HL-60/S4 treated with retinoic acid at 250 ng/mL for 4 days and 3 days (cell line): ENCODE results near the gene RPRD1B.

ENCODE experiments used
- in situ Hi-C: fragments of 300-500 bp; cut with MboI; formaldehyde crosslinking; loops from 2 replicates; pipeline ENCODE4 v1.7.0; 2022; ENCODE audit warnings: low sequenced_read_pairs

RPRD1B gene

DNA sequence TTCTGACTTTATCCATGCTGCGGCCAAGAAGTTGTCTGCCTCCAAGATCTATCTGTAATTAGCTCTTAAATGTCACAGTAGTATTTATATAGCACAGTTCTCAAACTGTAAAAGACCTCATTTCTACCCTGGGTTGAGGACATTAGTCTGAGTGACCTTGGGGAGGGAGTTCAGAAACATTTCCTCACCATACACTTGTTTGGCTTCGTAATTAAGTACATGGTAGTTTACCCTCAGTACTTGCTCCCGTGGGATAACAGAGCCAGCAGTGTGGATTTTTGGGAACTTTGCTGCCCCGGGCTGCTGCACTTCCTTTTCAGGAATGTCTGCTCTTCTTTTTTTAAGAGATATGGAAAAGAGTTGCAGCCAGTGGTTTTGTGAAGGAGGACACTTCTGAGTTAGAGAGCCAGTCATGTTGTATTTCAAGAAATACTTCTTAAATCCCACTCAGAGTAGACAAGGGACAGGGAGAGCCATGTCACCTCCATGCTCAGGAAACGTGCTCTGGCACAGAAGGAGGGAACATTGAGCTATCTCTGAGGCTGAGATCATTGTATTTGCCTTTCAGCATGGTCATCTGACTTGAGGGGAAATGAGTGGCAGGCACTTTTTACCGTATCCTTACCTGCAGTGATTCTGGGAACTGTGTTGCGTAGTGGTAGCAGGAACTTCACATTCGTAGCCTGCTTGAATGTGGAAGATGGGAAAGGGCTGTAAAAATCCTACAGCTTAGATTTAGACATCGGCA, 33.6 kb downstream of the RPRD1B start:
- in situ Hi-C loops: loop anchor here (5.0 to 25.0 kb wide), 2 partner anchors 145 to 345 kb away; no protein-coding TSS in a partner anchor

GRCh38 chr20:38067717-38068365, 34.3 kb downstream of the RPRD1B start:
- in situ Hi-C loops: loop anchor here (5.0 to 25.0 kb wide), 2 partner anchors 144 to 344 kb away; no protein-coding TSS in a partner anchor

DNA sequence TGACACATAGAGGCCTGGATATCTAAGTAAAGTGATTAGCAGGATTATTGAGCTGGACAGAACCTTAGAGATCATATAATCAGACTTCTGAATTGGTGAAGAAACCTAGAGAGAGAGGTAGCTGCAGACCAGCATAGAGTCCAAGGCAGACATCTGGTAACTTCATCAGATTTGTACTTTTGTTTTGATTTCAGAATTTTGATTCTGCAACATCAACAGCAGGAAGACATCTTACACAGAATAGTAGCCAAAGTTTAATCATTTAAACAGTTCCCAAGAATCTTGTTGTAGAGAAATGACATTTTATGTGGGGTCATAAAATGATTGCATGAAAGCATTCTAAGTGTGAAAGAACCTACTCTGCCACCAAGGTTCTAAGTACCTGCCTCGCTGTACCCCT, 39.4 kb downstream of the RPRD1B start:
- in situ Hi-C loops: loop anchor here (25.0 kb wide), 1 partner anchor 339 kb away; no protein-coding TSS in a partner anchor

- in situ Hi-C loops: loop anchor here (25.0 kb wide), 1 partner anchor 339 kb away; no protein-coding TSS in a partner anchor
These were observed 39.9 kb downstream of the RPRD1B start for GRCh38 chr20:38073307-38074071.

DNA sequence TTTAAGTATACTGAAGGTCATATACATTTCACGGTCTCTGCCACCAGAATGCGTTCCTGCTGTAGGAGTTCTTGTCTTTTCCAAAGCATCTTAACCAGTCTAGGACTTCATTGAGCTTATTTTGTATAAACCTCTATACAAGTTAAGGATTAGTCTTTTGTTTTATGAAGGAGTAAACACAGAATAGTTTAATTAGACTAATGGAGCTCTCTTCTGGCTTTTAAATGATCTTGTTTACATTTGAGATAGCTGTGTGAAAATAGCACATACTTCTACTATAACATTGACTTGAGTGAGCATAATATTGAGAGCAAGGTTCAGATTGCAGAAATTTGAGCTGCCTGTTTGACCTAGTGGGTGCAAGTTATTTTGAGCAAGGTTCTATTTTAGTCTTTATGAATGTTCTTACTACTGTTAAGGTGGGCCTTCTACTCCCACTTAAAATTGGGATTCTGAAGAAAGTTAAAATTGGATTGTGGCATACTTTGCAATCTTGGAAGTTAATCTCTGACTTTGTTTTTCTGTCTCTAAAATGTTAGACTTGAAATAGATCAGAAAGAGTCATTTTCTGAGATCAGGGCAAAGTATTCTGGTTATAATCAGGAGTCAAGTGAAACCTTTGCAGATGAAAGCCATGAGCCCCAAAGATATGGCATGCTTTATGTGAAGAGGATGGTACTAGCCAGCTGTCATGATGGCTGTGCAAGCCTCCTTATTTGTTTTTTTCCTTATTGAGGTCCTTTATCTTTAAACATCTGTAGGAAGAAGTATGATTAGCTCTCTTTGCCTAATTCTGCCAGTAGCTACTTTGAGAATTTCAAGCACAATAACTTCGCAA, 41.8 kb downstream of the RPRD1B start:
- in situ Hi-C loops: no loop called here

GRCh38 chr20:38076548-38076947, 43.0 kb downstream of the RPRD1B start:
- in situ Hi-C loops: no loop called here

- in situ Hi-C loops: no loop called here
These were observed 44.5 kb downstream of the RPRD1B start for GRCh38 chr20:38078084-38078483.

DNA sequence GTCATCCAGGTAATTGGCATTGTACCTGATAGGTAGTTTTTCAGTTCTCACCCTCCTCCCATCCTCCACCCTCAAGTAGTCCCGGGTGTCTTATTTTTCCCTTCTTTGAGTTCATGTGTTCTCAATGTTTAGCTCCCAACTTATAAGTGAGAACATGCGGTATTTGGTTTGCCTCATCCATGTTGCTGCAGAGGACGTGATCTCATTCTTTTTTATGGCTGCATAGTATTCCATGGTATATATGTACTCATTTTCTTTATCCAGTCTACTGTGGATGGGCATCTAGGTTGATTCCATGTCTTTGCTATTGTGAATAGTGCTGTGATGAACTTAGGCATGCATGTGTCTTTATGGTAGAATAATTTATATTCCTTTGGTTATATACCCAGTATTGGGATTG, 45.8 kb downstream of the RPRD1B start:
- in situ Hi-C loops: no loop called here

DNA sequence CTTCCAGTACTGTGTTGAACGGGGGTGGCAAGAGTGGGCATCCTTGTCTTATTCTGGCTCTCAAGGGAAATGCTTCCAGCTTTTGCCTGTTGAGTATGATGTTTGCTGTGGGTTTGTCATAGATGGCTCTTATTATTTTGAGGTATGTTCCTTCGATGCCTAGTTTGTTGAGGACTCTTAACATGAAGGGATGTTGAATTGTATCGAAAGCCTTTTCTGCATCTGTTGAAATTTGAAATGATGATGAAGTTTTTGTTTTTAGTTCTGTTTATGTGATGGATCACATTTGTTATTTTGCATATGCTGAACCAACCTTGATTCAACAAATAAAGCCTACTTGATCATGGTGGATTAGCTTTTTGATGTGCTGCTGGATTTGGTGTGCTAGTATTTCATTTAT, 48.0 kb downstream of the RPRD1B start:
- in situ Hi-C loops: no loop called here

DNA sequence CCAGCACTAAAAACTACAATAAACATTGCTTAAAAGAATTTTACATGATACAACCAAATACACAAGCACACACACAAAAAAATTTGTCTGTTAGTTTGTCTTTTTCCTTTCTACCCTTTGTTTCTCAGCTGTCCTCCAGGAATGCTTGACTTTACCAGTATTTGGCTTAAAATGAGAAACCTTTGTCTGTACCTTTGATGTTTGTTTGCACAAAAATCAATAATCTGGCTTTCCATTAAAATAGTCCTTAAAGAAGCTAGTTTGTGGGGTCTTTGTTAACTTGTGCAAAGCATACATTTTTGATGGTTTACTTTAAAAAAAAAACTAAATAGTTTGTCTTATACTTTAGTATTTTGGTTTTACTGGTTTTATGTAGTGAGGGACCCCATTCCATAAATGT, 49.3 kb downstream of the RPRD1B start:
- in situ Hi-C loops: no loop called here

- in situ Hi-C loops: no loop called here
These were observed 49.9 kb downstream of the RPRD1B start for GRCh38 chr20:38083338-38084048.

GRCh38 chr20:38084425-38084951, 50.9 kb downstream of the RPRD1B start:
- in situ Hi-C loops: no loop called here

DNA sequence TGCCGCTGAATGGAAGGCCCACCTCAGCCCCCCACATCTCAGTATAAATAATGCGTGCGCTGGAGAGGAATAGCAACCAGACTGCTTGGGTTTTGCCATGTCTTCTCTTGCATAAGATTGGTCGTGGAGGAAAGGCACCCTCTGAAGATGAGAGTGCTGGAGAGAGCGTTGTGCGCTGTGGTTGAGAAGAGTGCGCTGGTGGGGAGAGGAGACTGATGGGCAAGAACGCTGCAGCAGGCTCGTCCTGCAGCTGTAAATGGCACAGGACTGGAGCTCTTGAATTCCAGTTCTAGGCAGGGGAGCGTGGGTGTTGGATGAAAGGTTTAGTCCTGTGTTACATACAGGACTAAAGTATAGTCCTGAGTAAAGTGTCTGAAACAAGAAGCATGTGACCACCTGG, 51.5 kb downstream of the RPRD1B start:
- in situ Hi-C loops: no loop called here

GRCh38 chr20:38089500-38089899, 56.0 kb downstream of the RPRD1B start:
- in situ Hi-C loops: no loop called here

GRCh38 chr20:38090061-38090460, 56.5 kb downstream of the RPRD1B start:
- in situ Hi-C loops: no loop called here

DNA sequence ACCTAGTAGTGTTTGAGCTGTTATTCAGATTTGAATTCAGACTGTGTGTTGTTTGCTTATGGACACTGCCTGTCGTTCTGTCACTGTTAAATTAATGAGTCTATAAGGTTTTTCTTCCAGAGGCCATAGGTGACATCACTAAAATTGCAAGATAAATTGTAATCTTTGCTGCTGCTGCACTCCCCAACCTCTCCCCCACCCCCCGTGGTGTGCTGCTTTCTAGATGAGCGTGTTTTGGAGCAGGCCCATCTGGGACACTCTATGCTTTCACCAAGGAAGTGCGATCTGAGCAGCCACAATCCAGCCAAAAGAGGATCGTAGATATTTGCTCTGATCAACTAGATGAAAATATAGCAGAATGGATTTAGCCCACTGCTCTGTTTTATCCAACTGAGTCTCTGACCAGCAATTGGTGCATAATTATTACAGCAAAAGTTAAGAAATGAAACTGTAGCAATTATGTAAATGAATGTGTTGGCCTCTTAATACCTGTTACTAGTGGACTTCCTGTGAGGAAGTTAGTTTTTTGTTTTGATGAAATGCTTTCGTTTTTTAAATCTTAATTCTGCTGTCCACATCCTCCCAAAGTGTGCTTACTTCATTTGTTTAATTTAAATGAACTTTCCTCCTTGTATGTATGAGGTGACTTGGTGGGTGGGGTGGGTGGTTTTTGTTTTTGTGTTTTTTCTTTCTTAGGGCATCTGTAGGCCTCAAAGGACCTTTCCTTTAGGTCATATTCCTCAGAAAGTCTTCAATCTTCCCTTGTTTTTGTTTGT, 58.1 kb downstream of the RPRD1B start:
- in situ Hi-C loops: no loop called here

DNA sequence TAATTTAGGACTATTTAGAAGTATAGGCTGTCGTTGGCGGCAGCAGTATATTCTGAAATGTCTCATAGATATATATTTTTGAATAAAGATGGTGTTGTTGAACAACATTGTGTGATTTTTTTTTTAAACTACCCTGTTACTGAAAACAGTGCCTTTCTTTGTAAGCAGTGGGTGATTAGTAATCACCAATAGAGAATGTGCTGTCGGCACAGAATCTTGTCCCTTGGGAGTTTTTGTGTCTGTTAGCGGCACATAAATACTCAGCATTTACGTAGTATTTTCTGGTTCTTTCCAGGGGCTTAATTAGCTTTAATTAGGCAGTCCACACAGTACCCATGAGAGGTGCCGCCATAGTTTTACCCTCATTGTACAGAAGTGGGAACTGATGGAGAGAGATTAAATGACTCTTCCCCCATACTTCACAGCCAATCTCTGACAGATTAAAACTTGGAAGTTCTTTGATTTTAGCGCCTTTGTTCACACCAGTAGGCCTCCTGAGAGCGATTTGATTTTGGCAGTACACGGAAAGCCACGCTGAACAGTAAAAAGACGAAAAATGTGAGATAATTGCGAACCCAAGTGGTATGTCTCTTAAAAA, 58.8 kb downstream of the RPRD1B start:
- in situ Hi-C loops: no loop called here

DNA sequence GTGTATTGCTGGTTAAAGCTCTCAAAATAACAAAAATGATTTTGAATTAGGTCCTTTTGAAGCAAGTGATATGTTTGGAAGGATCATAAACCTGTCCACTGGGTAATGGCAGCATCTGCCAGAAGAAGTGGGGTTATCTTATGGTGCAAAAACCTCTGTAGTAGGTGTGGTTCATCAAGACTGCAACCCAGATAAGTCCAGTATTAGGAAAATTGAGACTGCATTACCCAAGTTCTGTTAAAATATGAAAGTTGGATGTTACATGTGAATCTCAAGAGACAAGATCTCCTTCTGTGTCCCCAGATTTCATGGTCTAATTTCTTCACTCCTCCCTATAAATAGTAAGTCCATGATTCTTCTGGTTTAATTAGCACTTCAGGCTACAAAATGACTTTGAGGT, 59.4 kb downstream of the RPRD1B start:
- in situ Hi-C loops: no loop called here

DNA sequence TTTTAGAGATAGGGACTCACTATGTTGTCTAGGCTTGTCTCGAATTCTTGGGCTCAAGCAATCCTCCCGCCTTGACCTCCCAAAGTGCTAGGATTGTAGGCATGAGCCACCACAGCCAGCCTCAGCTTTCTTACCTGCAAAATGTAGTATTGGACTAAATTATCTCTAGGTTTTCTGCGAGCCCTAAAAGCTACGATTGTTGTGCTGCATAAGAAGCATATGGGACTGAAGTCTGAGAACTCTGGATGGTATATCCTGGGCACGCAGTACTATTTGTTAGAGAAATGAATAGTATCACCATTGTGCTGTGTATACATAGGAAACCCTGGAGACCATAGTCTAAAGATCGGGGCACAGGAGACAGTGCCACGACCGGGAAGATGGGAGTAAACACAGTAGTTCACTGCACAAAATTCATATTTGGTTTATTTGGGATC, 60.1 kb downstream of the RPRD1B start:
- in situ Hi-C loops: no loop called here
